GM12874 (cell line): ENCODE measurements around the gene CD96.

Experiments
- TF ChIP-seq, protein P1 (sequence below): IDR thresholded peaks from 2 replicates; pipeline ENCODE4 v1.5.1; 2011; ENCODE audit warnings: low read depth, mild to moderate bottlenecking, control low read depth, low read length, moderate library complexity; ENCODE audit not compliant: insufficient read depth

The CD96 gene, protein sequence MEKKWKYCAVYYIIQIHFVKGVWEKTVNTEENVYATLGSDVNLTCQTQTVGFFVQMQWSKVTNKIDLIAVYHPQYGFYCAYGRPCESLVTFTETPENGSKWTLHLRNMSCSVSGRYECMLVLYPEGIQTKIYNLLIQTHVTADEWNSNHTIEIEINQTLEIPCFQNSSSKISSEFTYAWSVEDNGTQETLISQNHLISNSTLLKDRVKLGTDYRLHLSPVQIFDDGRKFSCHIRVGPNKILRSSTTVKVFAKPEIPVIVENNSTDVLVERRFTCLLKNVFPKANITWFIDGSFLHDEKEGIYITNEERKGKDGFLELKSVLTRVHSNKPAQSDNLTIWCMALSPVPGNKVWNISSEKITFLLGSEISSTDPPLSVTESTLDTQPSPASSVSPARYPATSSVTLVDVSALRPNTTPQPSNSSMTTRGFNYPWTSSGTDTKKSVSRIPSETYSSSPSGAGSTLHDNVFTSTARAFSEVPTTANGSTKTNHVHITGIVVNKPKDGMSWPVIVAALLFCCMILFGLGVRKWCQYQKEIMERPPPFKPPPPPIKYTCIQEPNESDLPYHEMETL

DNA sequence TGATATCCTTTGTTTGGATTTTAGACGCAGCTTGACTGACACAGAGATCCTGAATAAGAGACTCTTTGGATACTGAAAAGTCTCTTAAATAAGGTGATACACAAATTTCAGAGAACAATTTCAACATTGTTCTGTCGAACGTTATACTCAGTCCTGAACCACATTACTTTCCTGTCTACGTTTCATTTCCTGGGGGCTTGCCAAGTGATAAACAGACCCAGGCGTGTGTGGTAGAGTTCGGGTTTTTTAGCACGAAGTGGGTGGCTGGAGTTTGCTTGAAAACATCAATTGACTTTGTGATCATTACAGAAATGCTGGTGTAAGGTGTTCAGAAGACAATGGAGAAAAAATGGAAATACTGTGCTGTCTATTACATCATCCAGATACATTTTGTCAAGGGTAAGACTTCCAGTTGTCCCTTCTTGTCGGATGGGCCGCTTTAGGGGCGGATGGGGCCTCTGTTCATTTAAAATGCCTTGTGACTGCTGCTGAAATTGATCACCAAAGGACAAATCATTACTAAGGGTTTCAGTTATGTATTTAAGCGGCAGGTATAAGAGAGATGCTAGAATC, at the start of gene CD96:
Gene CD96, plus strand, starts transcription at position 287 of the 573 bp plus-strand sequence. Its CDS starts 52 bp downstream, at position 339.
- TF ChIP-seq, protein P1, sequence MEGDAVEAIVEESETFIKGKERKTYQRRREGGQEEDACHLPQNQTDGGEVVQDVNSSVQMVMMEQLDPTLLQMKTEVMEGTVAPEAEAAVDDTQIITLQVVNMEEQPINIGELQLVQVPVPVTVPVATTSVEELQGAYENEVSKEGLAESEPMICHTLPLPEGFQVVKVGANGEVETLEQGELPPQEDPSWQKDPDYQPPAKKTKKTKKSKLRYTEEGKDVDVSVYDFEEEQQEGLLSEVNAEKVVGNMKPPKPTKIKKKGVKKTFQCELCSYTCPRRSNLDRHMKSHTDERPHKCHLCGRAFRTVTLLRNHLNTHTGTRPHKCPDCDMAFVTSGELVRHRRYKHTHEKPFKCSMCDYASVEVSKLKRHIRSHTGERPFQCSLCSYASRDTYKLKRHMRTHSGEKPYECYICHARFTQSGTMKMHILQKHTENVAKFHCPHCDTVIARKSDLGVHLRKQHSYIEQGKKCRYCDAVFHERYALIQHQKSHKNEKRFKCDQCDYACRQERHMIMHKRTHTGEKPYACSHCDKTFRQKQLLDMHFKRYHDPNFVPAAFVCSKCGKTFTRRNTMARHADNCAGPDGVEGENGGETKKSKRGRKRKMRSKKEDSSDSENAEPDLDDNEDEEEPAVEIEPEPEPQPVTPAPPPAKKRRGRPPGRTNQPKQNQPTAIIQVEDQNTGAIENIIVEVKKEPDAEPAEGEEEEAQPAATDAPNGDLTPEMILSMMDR = no peak

DNA sequence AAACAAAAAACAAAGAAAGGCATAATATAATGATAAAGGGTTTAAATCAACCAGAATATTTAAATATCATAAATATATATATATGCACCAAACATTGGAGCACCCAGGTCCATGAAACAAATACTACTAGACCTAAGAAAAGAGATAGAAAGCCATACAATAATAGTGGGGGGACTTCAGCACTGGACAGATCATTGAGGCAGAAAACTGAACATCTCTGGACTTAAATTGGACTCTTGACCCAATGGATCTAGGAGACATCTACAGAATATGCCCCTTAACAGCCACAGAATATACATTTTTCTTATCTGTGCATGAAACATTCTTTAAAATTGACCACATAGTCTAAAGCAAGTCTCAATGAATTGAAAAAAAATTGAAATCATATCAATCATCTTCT, 48.7 kb upstream of the CD96 start:
- TF ChIP-seq, protein P1 = no peak

- TF ChIP-seq, protein P1 = no peak
Observed at GRCh38 chr3:111496894-111497559, 45.0 kb upstream of the CD96 start.

- TF ChIP-seq, protein P1 = no peak
Observed at GRCh38 chr3:111498022-111498421, 44.0 kb upstream of the CD96 start.

DNA sequence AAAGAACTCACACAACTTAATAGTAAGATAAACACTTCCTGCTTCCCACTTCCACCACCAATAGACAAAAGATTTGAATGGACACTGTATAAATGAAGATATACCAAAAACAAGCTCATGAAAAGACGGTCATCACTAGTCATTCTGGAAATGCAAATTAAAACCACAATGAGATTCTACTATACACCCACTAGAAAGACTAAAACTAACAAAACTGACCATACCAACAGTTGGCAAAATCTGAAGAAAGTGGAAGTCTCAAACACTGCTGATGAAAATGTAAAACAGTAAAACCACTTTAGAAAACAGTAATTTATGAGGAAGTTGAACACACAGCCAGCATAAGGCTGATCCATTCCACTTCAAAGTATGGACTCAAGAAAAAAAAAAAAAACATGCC, 35.6 kb upstream of the CD96 start:
- TF ChIP-seq, protein P1 = no peak

DNA sequence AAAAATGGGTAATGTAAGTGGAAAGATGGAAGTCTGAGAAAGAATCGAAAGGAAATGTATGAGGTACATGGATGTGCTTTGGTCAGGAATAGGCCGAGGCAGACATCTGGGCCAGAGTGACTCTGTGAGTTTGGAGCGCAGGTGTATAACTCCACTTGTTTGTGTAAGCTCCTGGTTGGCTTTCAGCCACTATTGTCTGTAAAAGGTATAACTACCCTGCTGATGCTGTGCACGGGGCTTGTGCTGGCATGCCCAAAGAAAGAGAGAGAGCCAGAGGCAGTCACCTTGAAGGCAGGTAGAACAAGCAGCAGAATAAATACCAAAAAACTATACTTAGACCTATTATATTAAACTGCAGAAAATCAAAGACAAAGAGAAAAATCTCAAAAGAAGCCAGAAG, 32.7 kb upstream of the CD96 start:
- TF ChIP-seq, protein P1 = no peak

GRCh38 chr3:111517801-111518200, 24.2 kb upstream of the CD96 start:
- TF ChIP-seq, protein P1 = no peak
